ENCODE results near the gene SUPT6H.

Gene SUPT6H

GRCh38 chr17:28706471-28707338, 44.7 kb downstream of the SUPT6H start:
- Histone ChIP-seq H2AK5ac (ENCODE audit: low read length) (no peak overlapping the region), H3K4me1 (ENCODE audit: control insufficient read depth in 1 of 2, insufficient read depth in 2 of 2, low read length in 2 of 2) (peaks cover 3 to 4% of the 10 kb centered on the region in 2 experiments), H2AFZ (ENCODE audit: insufficient read depth, low read length, poor library complexity) (no peak overlapping the region), H4K12ac (ENCODE audit: low read depth, low read length) (no peak overlapping the region), H3K4me2 (ENCODE audit: low read length) (no peak overlapping the region), H3K36me3 (ENCODE audit: control insufficient read depth in 1 of 2, insufficient read depth in 2 of 2, low read length in 2 of 2) (peaks cover 30 to 42% of the 10 kb centered on the region in 2 experiments), H4K91ac (ENCODE audit: low read depth, low read length) (no peak overlapping the region), H4K8ac (ENCODE audit: low read depth, low read length) (no peak overlapping the region), H2BK120ac (ENCODE audit: insufficient read depth, low read length, poor library complexity) (no peak overlapping the region), H3K18ac (ENCODE audit: low read length) (no peak overlapping the region), H2BK5ac (ENCODE audit: low read depth, low read length, poor library complexity) (no peak overlapping the region), H3K9me3 (ENCODE audit: insufficient read depth, low read depth, low read length) (no peaks in the 10 kb centered on the region), H3K79me2 (ENCODE audit: control insufficient read depth, insufficient read depth, low read length, poor library complexity) (peaks cover 7% of the 10 kb centered on the region), H3K27ac (ENCODE audit: low read depth, low read length) (no peak overlapping the region), H2BK12ac (ENCODE audit: low read length) (no peak overlapping the region), H3K27me3 (ENCODE audit: insufficient read depth, low read length) (no peaks in the 10 kb centered on the region), H3K4me3 (ENCODE audit: low read depth, low read length) (no peak overlapping the region), H3K4ac (ENCODE audit: low read depth, low read length) (no peak overlapping the region), H3K23ac (ENCODE audit: low read length) (no peak overlapping the region), H3K79me1 (ENCODE audit: low read length) (peaks cover 11% of the 10 kb centered on the region), H3K9ac (ENCODE audit: low read length) (no peak overlapping the region), H3K14ac (ENCODE audit: low read length) (no peak overlapping the region)
- no CpG with 5 or more reads among the region's 7 CpGs for WGBS (ENCODE audit: extremely low coverage, insufficient coverage, insufficient read length)
- DNase-seq: no peak

- Histone ChIP-seq H3K4me3 (ENCODE audit: low read depth, low read length) (no peak overlapping the region), H3K4me1 (ENCODE audit: control insufficient read depth in 1 of 2, insufficient read depth in 2 of 2, low read length in 2 of 2) (peaks cover 5 to 9% of the 10 kb centered on the region in 2 experiments), H4K12ac (ENCODE audit: low read depth, low read length) (no peak overlapping the region), H3K79me1 (ENCODE audit: low read length) (peaks cover 15% of the 10 kb centered on the region), H4K8ac (ENCODE audit: low read depth, low read length) (no peak overlapping the region), H3K4me2 (ENCODE audit: low read length) (no peak overlapping the region), H3K79me2 (ENCODE audit: control insufficient read depth, insufficient read depth, low read length, poor library complexity) (peaks cover 8% of the 10 kb centered on the region), H2BK12ac (ENCODE audit: low read length) (no peak overlapping the region), H2BK5ac (ENCODE audit: low read depth, low read length, poor library complexity) (no peak overlapping the region), H3K23ac (ENCODE audit: low read length) (no peak overlapping the region), H3K14ac (ENCODE audit: low read length) (no peak overlapping the region), H3K36me3 (ENCODE audit: control insufficient read depth in 1 of 2, insufficient read depth in 2 of 2, low read length in 2 of 2) (peaks cover 24 to 35% of the 10 kb centered on the region in 2 experiments), H3K18ac (ENCODE audit: low read length) (no peak overlapping the region), H4K91ac (ENCODE audit: low read depth, low read length) (no peak overlapping the region), H2BK120ac (ENCODE audit: insufficient read depth, low read length, poor library complexity) (no peak overlapping the region), H3K9me3 (ENCODE audit: insufficient read depth, low read depth, low read length) (no peaks in the 10 kb centered on the region), H2AK5ac (ENCODE audit: low read length) (no peak overlapping the region), H3K27me3 (ENCODE audit: insufficient read depth, low read length) (no peaks in the 10 kb centered on the region), H3K9ac (ENCODE audit: low read length) (no peak overlapping the region), H3K4ac (ENCODE audit: low read depth, low read length) (no peak overlapping the region), H3K27ac (ENCODE audit: low read depth, low read length) (no peak overlapping the region), H2AFZ (ENCODE audit: insufficient read depth, low read length, poor library complexity) (no peak overlapping the region)
- no peak for DNase-seq
- WGBS (ENCODE audit: extremely low coverage, insufficient coverage, insufficient read length): no CpG with 5 or more reads among the region's 2 CpGs
Observed at GRCh38 chr17:28707339-28707720, 45.3 kb downstream of the SUPT6H start.

GRCh38 chr17:28710861-28711722, 49.1 kb downstream of the SUPT6H start:
- Histone ChIP-seq H4K12ac (ENCODE audit: low read depth, low read length) (peak overlapping the region; percentile 94), H3K4me2 (ENCODE audit: low read length) (peak overlapping the region; percentile 86)

GRCh38 chr17:28711723-28712031, 49.7 kb downstream of the SUPT6H start, which contains the start of gene PROCA1:
Gene PROCA1, minus strand, starts transcription at chr17:28711888. Its CDS starts 228 bp downstream, at chr17:28711660.
- DNase-seq: no peak
- Histone ChIP-seq H2BK12ac (ENCODE audit: low read length) (peak within 1 kb of the TSS; percentile 29), H3K27ac (ENCODE audit: low read depth, low read length) (peak within 1 kb of the TSS; percentile 98), H3K27me3 (ENCODE audit: insufficient read depth, low read length) (no peaks in the 10 kb centered on the region), H4K12ac (ENCODE audit: low read depth, low read length) (peak within 1 kb of the TSS; percentile 94), H2BK5ac (ENCODE audit: low read depth, low read length, poor library complexity) (peak within 1 kb of the TSS; percentile 93), H3K36me3 (ENCODE audit: control insufficient read depth in 1 of 2, insufficient read depth in 2 of 2, low read length in 2 of 2) (peaks cover 26 to 31% of the 10 kb centered on the region in 2 experiments), H3K9ac (ENCODE audit: low read length) (peak within 1 kb of the TSS; percentile 85), H3K79me2 (ENCODE audit: control insufficient read depth, insufficient read depth, low read length, poor library complexity) (peaks cover 11% of the 10 kb centered on the region), H3K4ac (ENCODE audit: low read depth, low read length) (peak within 1 kb of the TSS; percentile 85), H3K4me1 (ENCODE audit: control insufficient read depth in 1 of 2, insufficient read depth in 2 of 2, low read length in 2 of 2) (peaks cover 18 to 22% of the 10 kb centered on the region in 2 experiments), H2AFZ (ENCODE audit: insufficient read depth, low read length, poor library complexity) (peak within 1 kb of the TSS; percentile 74), H3K23ac (ENCODE audit: low read length) (no peak within 1 kb of the TSS), H3K4me2 (ENCODE audit: low read length) (peak within 1 kb of the TSS; percentile 86), H2AK5ac (ENCODE audit: low read length) (peak within 1 kb of the TSS; percentile 89), H4K8ac (ENCODE audit: low read depth, low read length) (peak within 1 kb of the TSS; percentile 98), H3K14ac (ENCODE audit: low read length) (peak within 1 kb of the TSS; percentile 94), H3K79me1 (ENCODE audit: low read length) (peaks cover 16% of the 10 kb centered on the region), H3K18ac (ENCODE audit: low read length) (peak within 1 kb of the TSS; percentile 93), H2BK120ac (ENCODE audit: insufficient read depth, low read length, poor library complexity) (peak within 1 kb of the TSS; percentile 77), H4K91ac (ENCODE audit: low read depth, low read length) (peak within 1 kb of the TSS; percentile 99), H3K9me3 (ENCODE audit: insufficient read depth, low read depth, low read length) (peaks cover 5% of the 10 kb centered on the region), H3K4me3 (ENCODE audit: low read depth, low read length) (peak within 1 kb of the TSS; percentile 76)
- no CpG with 5 or more reads among the region's 20 CpGs for WGBS (ENCODE audit: extremely low coverage, insufficient coverage, insufficient read length)

More at GRCh38 chr17:28710861-28711722, 49.1 kb downstream of the SUPT6H start:
- WGBS (ENCODE audit: extremely low coverage, insufficient coverage, insufficient read length): no CpG with 5 or more reads among the region's 74 CpGs
- Histone ChIP-seq H2BK120ac (ENCODE audit: insufficient read depth, low read length, poor library complexity) (peak overlapping the region; percentile 77), H2AFZ (ENCODE audit: insufficient read depth, low read length, poor library complexity) (peak overlapping the region; percentile 74), H3K9ac (ENCODE audit: low read length) (peak overlapping the region; percentile 85), H4K91ac (ENCODE audit: low read depth, low read length) (peak overlapping the region; percentile 99), H3K14ac (ENCODE audit: low read length) (peak overlapping the region; percentile 94), H3K23ac (ENCODE audit: low read length) (no peak overlapping the region), H3K27me3 (ENCODE audit: insufficient read depth, low read length) (no peaks in the 10 kb centered on the region), H3K4ac (ENCODE audit: low read depth, low read length) (peak overlapping the region; percentile 85), H4K8ac (ENCODE audit: low read depth, low read length) (peak overlapping the region; percentile 98), H3K27ac (ENCODE audit: low read depth, low read length) (peak overlapping the region; percentile 98), H2BK5ac (ENCODE audit: low read depth, low read length, poor library complexity) (peak overlapping the region; percentile 93), H3K36me3 (ENCODE audit: control insufficient read depth in 1 of 2, insufficient read depth in 2 of 2, low read length in 2 of 2) (peaks cover 27 to 34% of the 10 kb centered on the region in 2 experiments), H2AK5ac (ENCODE audit: low read length) (peak overlapping the region; percentile 89), H2BK12ac (ENCODE audit: low read length) (peak overlapping the region; percentile 27), H3K79me2 (ENCODE audit: control insufficient read depth, insufficient read depth, low read length, poor library complexity) (peaks cover 8% of the 10 kb centered on the region), H3K79me1 (ENCODE audit: low read length) (peaks cover 15% of the 10 kb centered on the region), H3K9me3 (ENCODE audit: insufficient read depth, low read depth, low read length) (peaks cover 5% of the 10 kb centered on the region), H3K4me3 (ENCODE audit: low read depth, low read length) (peak overlapping the region; percentile 76), H3K4me1 (ENCODE audit: control insufficient read depth in 1 of 2, insufficient read depth in 2 of 2, low read length in 2 of 2) (peaks cover 18 to 22% of the 10 kb centered on the region in 2 experiments), H3K18ac (ENCODE audit: low read length) (peak overlapping the region; percentile 93)
- DNase-seq: peak; percentile 84 to 90
